Heart right ventricle (tissue), 16 donors: ENCODE measurements around the gene WDR33. TPM values are rescaled to one million over a fixed set of nuclear protein-coding genes. Genes with fewer than 3 reads are reported as not detected.

Experiments
- ATAC-seq, 8 donors: fragments of 200-7000 bp; cut with Tn5 transposase; one replicate each; pipeline ENCODE4 v1.9.1; 2020; ENCODE audit warnings: mild to moderate bottlenecking in 8 of 8, moderate library complexity in 8 of 8, moderate number of reproducible peaks in 1 of 8
- DNase-seq, 2 donors: peaks; one replicate each; pipeline ENCODE4 v3.0.0-alpha.2; 2020
- H3K27ac ChIP-seq, 10 donors: fragments of 200-600 bp; sonication (generic) in 2 of 10; one replicate each; pipeline versions ENCODE4 v1.5.0 to v1.8.0; 2020 to 2022; ENCODE audit warnings: mild to moderate bottlenecking in 3 of 10
- H3K27me3 ChIP-seq, 7 donors: fragments of 200-600 bp; one replicate each; pipeline ENCODE4 v1.8.0; 2021 to 2022; ENCODE audit warnings: mild to moderate bottlenecking in 2 of 7
- H3K36me3 ChIP-seq, 9 donors: fragments of 200-600 bp; sonication (generic) in 1 of 9; one replicate each; pipeline versions ENCODE4 v1.5.0 to v1.8.0; 2020 to 2022; ENCODE audit warnings: mild to moderate bottlenecking in 2 of 9
- H3K4me1 ChIP-seq, 9 donors: fragments of 200-600 bp; sonication (generic) in 1 of 9; one replicate each; pipeline versions ENCODE4 v1.5.0 to v1.8.0; 2020 to 2022; ENCODE audit warnings: mild to moderate bottlenecking in 4 of 9
- H3K4me3 ChIP-seq, 10 donors: fragments of 200-600 bp; sonication (generic) in 2 of 10; one replicate each; pipeline versions ENCODE4 v1.5.0 to v1.8.0; 2020 to 2022; ENCODE audit warnings: mild to moderate bottlenecking in 7 of 10, moderate library complexity in 2 of 10
- H3K9me3 ChIP-seq, 11 donors: fragments of 200-600 bp in 10 of 11; sonication (generic) in 2 of 11; one replicate each; pipeline versions ENCODE4 v1.5.0 to v1.8.0; 2013 to 2022; ENCODE audit warnings: mild to moderate bottlenecking in 2 of 11, control low read depth in 1 of 11, moderate library complexity in 1 of 11
- WGBS, 2 donors: extraction: QIAGEN DNeasy Blood & Tissue Kit; methylation state at CpG; one replicate each; pipeline ENCODE4 v1.1.7; 2013; ENCODE audit warnings: inconsistent platforms in 1 of 2; 5-methylcytosine and 5-hydroxymethylcytosine counted together
- intact Hi-C, 10 donors: fragments of 100-400 bp; cut with DNase I; formaldehyde crosslinking; loops; one replicate each; pipeline versions ENCODE4 v1.11.1 to v1.14.2; 2022
- polyA plus RNA-seq, 2 donors: library from polyadenylated mRNA; stranded (reverse); fragments of 200-250 nt; gene quantifications; one replicate each; pipeline ENCODE4 v1.2.3, GENCODE V29; 2013
- total RNA-seq, 10 donors: library from RNA; stranded (reverse); fragmentation: NEBNext Ultra II Directional in 3 of 10; extraction: Animal tissue kit (Norgen Biotek cat#: 25700) in 3 of 10; gene quantifications; one replicate each; pipeline versions ENCODE4 v1.2.1 to v1.2.4, GENCODE V29; 2021 to 2023
- TF ChIP-seq, protein P1 (sequence below), 9 donors: fragments of 200-600 bp; sonication (generic) in 2 of 9; IDR thresholded peaks; one replicate each; pipeline versions ENCODE4 v1.5.0 to v1.8.0; 2021 to 2022; ENCODE audit warnings: antibody characterized with exemption in 9 of 9, mild to moderate bottlenecking in 5 of 9, moderate library complexity in 1 of 9
- donor health status: Arrhythmogenic right ventricular cardiomyopathy.
- donor health status: ischemic (EF 13 %, LVEDD 7.1; RV severe dilation, severe dysfunction).
- donor health status: healthy with polysubstance abuse.
- donor health status: DM: no; HTN: yes; CAD: no.
- donor health status: DM: no; HTN: no; CAD: no.
- donor health status: ischemic (EF 25% LVEDD 6.9; RV normal size, moderate dysfunction).
- donor health status: ischemic (EF 25% LVEDD 5.7; RV mildly dilated, moderate dysfunction).
- donor health status: healthy.
- donor health status: DM: yes; HTN: yes; CAD: no.
- donor health status: Ischemic cardiomyopathy.
- donor health status: ischemic (EF 35%, LVEDD 5.7; RV mildly dilated, moderate dysfunction).
- donor health status: nonischemic (EF 11% LVEDD 7.7; RV severe dilation, severe dysfunction).
- donor health status: DM: yes; HTN: yes; CAD: no.
- donor health status: PGD.
- donor health status: ischemic (EF 29% LVEDD 5.4; RV normal size, mild dysfunction).
- donor health status: nonischemic (EF 23%, LVEDD 6.1; RV moderate dilation, normal function).

The WDR33 gene
- total and polyA plus RNA-seq, 12 donors = 10.5 to 47.6 (median 42.1) TPM

DNA sequence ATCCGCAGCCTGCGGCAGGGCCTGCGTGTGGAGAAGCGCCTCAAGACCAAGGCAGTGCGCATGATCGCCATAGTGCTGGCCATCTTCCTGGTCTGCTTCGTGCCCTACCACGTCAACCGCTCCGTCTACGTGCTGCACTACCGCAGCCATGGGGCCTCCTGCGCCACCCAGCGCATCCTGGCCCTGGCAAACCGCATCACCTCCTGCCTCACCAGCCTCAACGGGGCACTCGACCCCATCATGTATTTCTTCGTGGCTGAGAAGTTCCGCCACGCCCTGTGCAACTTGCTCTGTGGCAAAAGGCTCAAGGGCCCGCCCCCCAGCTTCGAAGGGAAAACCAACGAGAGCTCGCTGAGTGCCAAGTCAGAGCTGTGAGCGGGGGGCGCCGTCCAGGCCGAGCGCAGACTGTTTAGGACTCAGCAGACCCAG lies 159.6 kb downstream of the WDR33 start:
- Histone ChIP-seq H3K4me3 (no peak overlapping the region), H3K36me3 (peaks cover 0 to 50% (median 3%) of the 10 kb centered on the region in 9 donors), H3K4me1 (peaks cover 72 to 99% (median 96%) of the 10 kb centered on the region in 9 donors), H3K9me3 (no peaks in the 10 kb centered on the region), H3K27ac (peak overlapping the region; percentile 42 to 95 (median 84)), H3K27me3 (no peaks in the 10 kb centered on the region)
- DNase-seq (peak in 1 of 2 donors; percentile 25), ATAC-seq (no peak)
- TF ChIP-seq, protein P1, sequence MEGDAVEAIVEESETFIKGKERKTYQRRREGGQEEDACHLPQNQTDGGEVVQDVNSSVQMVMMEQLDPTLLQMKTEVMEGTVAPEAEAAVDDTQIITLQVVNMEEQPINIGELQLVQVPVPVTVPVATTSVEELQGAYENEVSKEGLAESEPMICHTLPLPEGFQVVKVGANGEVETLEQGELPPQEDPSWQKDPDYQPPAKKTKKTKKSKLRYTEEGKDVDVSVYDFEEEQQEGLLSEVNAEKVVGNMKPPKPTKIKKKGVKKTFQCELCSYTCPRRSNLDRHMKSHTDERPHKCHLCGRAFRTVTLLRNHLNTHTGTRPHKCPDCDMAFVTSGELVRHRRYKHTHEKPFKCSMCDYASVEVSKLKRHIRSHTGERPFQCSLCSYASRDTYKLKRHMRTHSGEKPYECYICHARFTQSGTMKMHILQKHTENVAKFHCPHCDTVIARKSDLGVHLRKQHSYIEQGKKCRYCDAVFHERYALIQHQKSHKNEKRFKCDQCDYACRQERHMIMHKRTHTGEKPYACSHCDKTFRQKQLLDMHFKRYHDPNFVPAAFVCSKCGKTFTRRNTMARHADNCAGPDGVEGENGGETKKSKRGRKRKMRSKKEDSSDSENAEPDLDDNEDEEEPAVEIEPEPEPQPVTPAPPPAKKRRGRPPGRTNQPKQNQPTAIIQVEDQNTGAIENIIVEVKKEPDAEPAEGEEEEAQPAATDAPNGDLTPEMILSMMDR (IDR thresholded peaks at IDR 0.05) = no peak
- intact Hi-C loops = no loop called here
- 82 to 83% methylated on average over 29 of the region's 29 CpGs for WGBS, 2 donors

Other genes starting within 250 kb of the WDR33 start
- gene GPR17, start 165.0 kb downstream of the WDR33 start, total RNA-seq = under 1 TPM in 6 of 10 donors, not detected in 4; 0.22 to 0.59 (median 0.46) TPM
- gene GPR17, start 165.0 kb downstream of the WDR33 start, polyA plus RNA-seq = 10 to 100 TPM in 1 of 2 donors, under 1 TPM in 1; 0.28 to 16.5 TPM
- 100 to 1,000 TPM; 150 to 285 (median 160) TPM for gene LIMS2, start 135.6 kb downstream of the WDR33 start, total RNA-seq
- gene LIMS2, start 135.6 kb downstream of the WDR33 start, polyA plus RNA-seq = 100 to 1,000 TPM; 148 to 687 TPM
- 1 to 10 TPM; 2.2 to 4.0 (median 3.4) TPM for gene SFT2D3, start 109.7 kb downstream of the WDR33 start, total RNA-seq
- 1 to 10 TPM; 2.8 to 5.6 TPM for gene SFT2D3, start 109.7 kb downstream of the WDR33 start, polyA plus RNA-seq
- gene POLR2D, start 47.0 kb upstream of the WDR33 start, total RNA-seq = 10 to 100 TPM; 19.0 to 26.4 (median 20.7) TPM
- 10 to 100 TPM in 1 of 2 donors, 1 to 10 TPM in 1; 7.5 to 13.3 TPM for gene POLR2D, start 47.0 kb upstream of the WDR33 start, polyA plus RNA-seq
- 10 to 100 TPM in 8 of 10 donors, 1 to 10 TPM in 2; 8.2 to 13.2 (median 10.4) TPM for gene AMMECR1L, start 74.8 kb upstream of the WDR33 start, total RNA-seq
- 1 to 10 TPM; 6.6 to 7.1 TPM for gene AMMECR1L, start 74.8 kb upstream of the WDR33 start, polyA plus RNA-seq
- gene SAP130, start 216.9 kb upstream of the WDR33 start, total RNA-seq = 10 to 100 TPM; 12.4 to 20.4 (median 17.3) TPM
- gene SAP130, start 216.9 kb upstream of the WDR33 start, polyA plus RNA-seq = 1 to 10 TPM; 4.8 to 9.1 TPM